ENCODE measurements around the gene ERI3.

The ERI3 gene

DNA sequence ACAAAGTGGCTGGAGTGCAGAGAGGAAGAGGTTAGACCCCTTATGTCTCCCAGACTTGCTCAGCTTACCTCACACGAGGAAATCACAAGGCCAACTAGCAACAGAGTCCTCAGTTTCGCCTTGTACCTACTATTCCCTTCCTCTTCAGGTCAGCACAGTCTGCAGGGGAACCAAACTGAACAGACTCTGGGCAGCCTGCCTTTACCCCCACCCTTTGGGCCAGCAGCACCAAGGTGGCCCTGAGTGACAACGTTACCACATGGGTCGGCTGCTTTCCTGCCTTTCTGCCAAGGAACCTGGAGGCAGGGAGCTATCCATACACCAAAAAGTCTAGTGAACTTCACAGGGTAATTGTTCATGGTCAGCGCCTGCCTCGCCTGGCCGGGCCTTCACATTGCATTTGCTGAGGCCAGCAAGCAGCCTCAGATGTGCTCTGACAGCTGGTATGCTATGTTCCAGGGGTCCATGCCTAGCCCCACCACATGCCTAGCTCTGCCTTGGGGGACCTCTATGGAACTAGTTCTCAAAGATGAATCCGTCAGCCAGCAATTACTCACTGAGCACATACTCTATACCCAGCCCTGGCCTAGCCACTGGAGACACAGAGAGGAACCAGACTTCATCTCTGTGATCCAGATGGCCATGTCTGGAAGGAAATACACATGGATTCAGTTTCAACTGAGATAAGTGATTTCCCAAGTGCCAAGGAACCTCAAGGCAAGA is 72.2 kb downstream of the ERI3 start:
- no peak for DNase-seq (ENCODE audit: low read depth)

DNA sequence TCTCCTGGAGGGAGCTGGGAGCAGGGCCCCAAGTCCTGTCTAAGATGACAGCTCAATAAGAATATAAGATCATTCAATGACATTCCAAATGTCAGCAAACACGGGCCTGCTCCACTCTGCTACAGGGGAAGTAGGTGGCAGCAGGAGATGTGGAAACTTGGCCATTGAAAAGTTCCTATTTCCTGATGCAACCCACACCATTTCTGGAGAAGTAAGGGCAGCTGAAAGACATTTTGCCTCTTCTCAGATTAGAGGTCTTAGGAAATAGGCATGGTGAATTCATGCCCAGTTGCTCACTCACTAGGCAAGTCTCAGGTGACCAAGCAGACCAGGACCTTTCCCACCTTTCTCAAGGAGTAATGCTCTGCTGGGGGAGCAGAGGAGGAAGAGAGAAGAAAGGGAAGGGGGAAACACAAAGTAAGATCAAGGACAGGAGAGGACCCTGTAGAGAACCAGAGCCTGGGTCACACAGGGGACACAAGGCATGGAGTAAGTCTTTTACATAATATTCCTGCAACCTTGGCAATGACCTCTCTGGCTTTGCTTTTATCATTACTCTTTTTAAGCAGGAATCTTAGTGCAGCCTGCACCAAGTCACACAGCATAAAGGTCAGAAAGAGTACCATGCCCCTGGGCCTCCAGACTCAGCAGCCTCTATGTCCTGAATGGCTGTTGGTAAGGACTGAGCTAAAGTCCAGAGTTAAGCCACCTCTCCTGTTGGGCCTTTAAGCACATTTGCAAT is 72.9 kb downstream of the ERI3 start:
- no peak for DNase-seq (ENCODE audit: low read depth)

GRCh38 chr1:44276901-44277300 is 78.2 kb downstream of the ERI3 start:
- no peak for DNase-seq (ENCODE audit: low read depth)

DNA sequence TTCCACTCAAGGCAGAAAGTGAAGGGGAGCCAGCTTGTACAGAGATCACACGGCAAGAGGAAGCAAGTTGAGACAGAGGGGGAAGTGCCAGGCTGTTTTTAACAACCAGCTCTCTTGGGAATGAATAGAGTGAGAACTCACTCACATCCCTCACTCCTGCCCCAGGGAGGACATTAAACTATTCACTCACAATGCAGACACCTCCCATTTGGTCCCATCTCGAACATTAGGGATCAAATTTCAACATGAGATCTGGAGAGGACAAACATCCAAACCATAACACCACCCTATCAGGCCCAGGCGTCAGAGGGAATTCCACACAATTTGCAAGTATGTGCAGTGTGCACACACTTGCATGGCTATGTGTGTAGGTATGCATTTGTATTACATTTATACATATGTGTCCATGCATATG is 79.1 kb downstream of the ERI3 start:
- no peak for DNase-seq (ENCODE audit: low read depth)

GRCh38 chr1:44275296-44275962 is 79.6 kb downstream of the ERI3 start:
- DNase-seq (ENCODE audit: low read depth), result no peak

DNA sequence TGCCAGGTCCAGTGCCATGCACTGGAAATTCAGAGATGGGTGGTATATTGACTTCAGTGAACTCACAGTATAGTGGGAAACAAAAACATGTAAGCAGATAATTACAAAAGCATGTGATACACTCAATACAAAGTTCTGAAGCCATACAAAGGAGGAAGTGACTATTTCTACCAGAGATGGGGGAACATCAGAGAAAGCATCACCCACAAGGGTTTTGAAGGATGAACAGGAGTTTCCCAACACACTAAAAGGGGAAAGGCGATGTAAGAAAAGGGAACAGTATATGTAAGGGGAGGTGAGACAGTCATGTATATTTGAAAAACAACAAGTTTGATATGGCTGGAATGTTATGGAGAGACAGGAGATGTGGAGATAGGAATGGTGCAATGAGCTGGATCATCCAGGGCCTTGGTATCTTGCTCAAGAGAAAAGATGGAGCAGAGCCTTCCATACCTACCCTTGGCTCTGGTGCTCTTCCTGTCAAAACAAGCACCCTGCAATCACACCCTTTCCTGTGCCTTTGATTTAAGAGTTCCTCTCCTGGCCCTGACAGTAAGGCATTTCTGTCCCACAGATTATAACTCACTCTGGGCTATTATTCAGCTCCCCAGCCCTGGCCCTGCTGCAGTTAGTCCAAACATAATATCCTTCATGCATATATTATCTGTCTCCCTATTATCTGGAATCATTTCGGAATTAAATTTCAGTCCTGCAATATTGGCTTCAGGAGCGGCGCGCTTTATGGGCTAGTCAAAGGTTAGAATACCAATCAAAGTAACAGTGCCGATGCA is 81.3 kb downstream of the ERI3 start:
- no peak for DNase-seq (ENCODE audit: low read depth)

DNA sequence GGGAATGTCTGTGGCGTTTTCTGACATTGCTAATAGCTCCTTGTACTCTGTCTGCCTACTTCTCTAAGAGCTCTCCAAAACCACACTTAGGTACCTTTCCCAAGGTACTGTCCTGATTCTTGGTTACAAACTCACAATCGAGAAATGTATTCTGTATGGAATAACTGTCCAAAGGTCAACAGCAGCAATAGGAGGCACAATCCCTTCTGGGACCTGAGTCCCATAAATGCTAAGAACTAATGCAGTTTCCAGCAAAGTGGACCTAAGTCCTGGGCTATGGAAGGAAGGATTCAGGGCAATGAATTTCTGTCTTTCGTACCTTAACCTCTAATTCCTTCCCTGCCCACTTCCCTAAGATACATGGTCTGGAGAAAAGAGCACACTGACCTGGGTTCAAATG is 82.1 kb downstream of the ERI3 start:
- no peak for DNase-seq (ENCODE audit: low read depth)

- DNase-seq (ENCODE audit: low read depth), result no peak
Measured at GRCh38 chr1:44271646-44272045, 83.4 kb downstream of the ERI3 start.

GRCh38 chr1:44270686-44271628 is 84.1 kb downstream of the ERI3 start:
- DNase-seq (ENCODE audit: low read depth), result no peak

- no peak for DNase-seq (ENCODE audit: low read depth)
Measured at GRCh38 chr1:44268054-44268453, 87.0 kb downstream of the ERI3 start.

DNA sequence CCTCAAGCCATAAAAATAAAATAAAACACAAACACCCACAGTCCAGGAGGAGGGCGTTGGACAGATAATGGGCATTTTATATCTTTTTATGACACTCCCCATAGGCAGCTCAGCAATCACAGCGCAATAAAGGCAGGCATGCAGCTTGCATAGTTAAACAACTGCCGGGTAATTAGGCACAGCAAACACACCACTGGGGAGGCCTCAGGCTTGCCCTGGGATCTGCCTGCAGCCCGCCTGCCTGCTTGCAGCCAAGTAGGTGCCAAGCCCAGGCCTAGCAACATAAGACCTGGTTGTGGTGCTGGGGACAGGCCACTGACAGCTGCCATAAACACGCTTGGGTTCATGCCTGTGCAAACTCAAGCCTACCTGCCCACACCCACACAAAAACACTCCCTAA is 87.6 kb downstream of the ERI3 start:
- DNase-seq (ENCODE audit: low read depth), result no peak

GRCh38 chr1:44266400-44267344 is 88.4 kb downstream of the ERI3 start:
- no peak for DNase-seq (ENCODE audit: low read depth)

GRCh38 chr1:44265656-44266358 is 89.2 kb downstream of the ERI3 start:
- no peak for DNase-seq (ENCODE audit: low read depth)

DNA sequence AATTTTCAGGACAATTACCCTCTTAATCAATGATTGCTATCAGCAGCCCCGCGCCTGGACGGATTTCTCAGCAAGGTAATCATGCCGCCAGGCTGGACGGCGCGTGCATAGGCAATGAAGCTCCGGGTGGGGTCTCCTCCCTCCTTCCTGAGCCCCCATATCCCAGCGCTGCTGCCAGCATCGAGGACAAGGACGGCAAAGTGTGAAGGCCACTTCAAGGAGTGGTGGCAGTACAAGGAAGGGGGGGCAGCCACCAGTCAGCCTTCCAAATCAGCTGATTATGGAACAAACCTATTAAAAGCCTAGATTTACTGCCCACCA is 90.6 kb downstream of the ERI3 start:
- no peak for DNase-seq (ENCODE audit: low read depth)

GRCh38 chr1:44263568-44264450 is 91.2 kb downstream of the ERI3 start:
- no peak for DNase-seq (ENCODE audit: low read depth)

GRCh38 chr1:44262816-44263567 is 92.1 kb downstream of the ERI3 start:
- no peak for DNase-seq (ENCODE audit: low read depth)

DNA sequence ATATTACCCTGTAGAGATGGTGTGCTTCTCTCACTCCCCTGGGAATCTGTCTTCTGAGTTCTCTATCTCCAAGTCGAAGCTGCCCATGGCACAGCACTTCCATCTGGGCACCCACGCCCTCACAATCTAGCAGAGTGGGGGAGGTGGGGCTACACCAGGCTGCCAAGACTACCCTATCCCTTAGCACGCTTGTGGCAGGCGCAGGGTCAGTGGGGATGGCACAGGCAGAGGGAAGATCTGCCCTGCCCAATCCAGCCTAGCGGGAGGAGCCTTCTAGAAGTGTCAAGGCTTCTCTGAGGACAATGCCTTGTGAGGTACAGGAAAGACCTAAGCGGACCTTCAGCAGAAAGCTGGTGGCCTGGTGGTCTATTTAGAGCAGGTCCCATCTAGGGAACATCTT is 92.6 kb downstream of the ERI3 start:
- DNase-seq (ENCODE audit: low read depth), result no peak

DNA sequence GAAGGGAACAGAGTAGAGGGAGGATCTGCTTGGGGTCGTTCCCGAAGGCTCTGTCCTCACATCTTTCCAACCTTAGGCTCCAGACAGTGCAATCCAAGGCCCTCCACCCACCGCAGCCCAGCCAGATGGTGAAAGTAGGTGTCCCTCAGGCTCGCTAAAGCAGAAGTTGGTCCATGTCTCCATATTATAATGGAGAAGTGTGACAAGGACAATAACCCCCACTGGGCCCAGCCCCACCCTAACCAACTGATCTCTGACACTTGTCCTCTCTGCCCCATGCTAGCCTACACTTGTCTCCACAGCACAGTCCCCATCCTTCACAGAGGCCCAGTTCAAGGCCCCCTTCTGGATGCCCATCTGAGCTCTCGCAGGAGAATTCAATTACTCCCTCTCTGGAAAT is 93.1 kb downstream of the ERI3 start:
- no peak for DNase-seq (ENCODE audit: low read depth)

All from activated T-cell treated with anti-CD3 and anti-CD28 coated beads for 24 hours (primary cell).